Hepatocyte (in vitro differentiated cells): ENCODE results near the gene CARD19. TPM values are rescaled to one million over a fixed set of nuclear protein-coding genes. Genes with fewer than 3 reads are reported as not detected.

Experiments
- DNase-seq: peaks from one replicate; pipeline ENCODE4 v3.0.0-alpha.2; 2016; ENCODE audit warnings: low spot score
- H2AFZ ChIP-seq: fragments of 200-600 bp; sonication (generic); 2 replicates; pipeline ENCODE4 v1.6.0; 2016; ENCODE audit warnings: antibody characterized with exemption, mild to moderate bottlenecking
- H3K27ac ChIP-seq: fragments of 200-600 bp; sonication (generic); 2 replicates; pipeline ENCODE4 v1.5.1; 2016; ENCODE audit warnings: mild to moderate bottlenecking
- H3K27me3 ChIP-seq: fragments of 200-600 bp; sonication (generic); 2 replicates; pipeline ENCODE4 v1.6.1; 2016
- H3K36me3 ChIP-seq: fragments of 200-600 bp; sonication (generic); replicated peaks from 2 replicates; pipeline ENCODE4 v1.5.1; 2016; ENCODE audit warnings: low read depth; ENCODE audit not compliant: insufficient read depth
- H3K4me1 ChIP-seq: fragments of 200-600 bp; sonication (generic); 2 replicates; pipeline ENCODE4 v1.5.1; 2016; ENCODE audit warnings: mild to moderate bottlenecking, moderate library complexity; ENCODE audit not compliant: insufficient read depth
- H3K4me2 ChIP-seq: fragments of 200-600 bp; sonication (generic); 2 replicates; pipeline ENCODE4 v1.6.0; 2016
- H3K4me3 ChIP-seq: fragments of 200-600 bp; sonication (generic); 2 replicates; pipeline ENCODE4 v1.5.1; 2016; ENCODE audit warnings: mild to moderate bottlenecking
- H3K79me2 ChIP-seq: fragments of 200-600 bp; sonication (generic); 2 replicates; pipeline ENCODE4 v1.6.0; 2017; ENCODE audit warnings: mild to moderate bottlenecking
- H3K9me2 ChIP-seq: fragments of 200-600 bp; sonication (generic); replicated peaks from 2 replicates; pipeline ENCODE4 v1.6.0; 2017; ENCODE audit warnings: mild to moderate bottlenecking; ENCODE audit not compliant: insufficient read depth
- H3K9me3 ChIP-seq: fragments of 200-600 bp; sonication (generic); 2 replicates; pipeline ENCODE4 v1.5.1; 2016; ENCODE audit warnings: low read depth, mild to moderate bottlenecking
- H4K20me1 ChIP-seq: fragments of 200-600 bp; sonication (generic); 2 replicates; pipeline ENCODE4 v1.6.0; 2016; ENCODE audit warnings: mild to moderate bottlenecking; ENCODE audit not compliant: insufficient read depth, poor library complexity, severe bottlenecking
- EZH2 ChIP-seq: fragments of 200-600 bp; sonication (generic); IDR thresholded peaks from 2 replicates; pipeline ENCODE4 v1.6.1; 2016; ENCODE audit warnings: antibody characterized with exemption, mild to moderate bottlenecking, borderline replicate concordance
- EZH2phosphoT487 ChIP-seq: fragments of 200-600 bp; sonication (generic); IDR thresholded peaks from one replicate; pipeline ENCODE4 v1.6.1; 2018; ENCODE audit warnings: antibody characterized with exemption, mild to moderate bottlenecking, low read depth, moderate library complexity; ENCODE audit not compliant: unreplicated experiment, severe bottlenecking
- WGBS: methylation state at CpG from one replicate; pipeline ENCODE4 v1.1.6; 2016; ENCODE audit warnings: low lambda C conversion rate; ENCODE audit errors: missing lambda C conversion rate; 5-methylcytosine and 5-hydroxymethylcytosine counted together
- polyA plus RNA-seq: library from polyadenylated mRNA; unstranded; fragments of >200 nt; fragmentation: Nextera tagmentation; extraction: Ambion mirVana; gene quantifications from 2 replicates; pipeline ENCODE4 v1.2.1, GENCODE V29; 2016
- total RNA-seq: library from RNA; depleted of rRNA; stranded (reverse); fragments of >200 nt; gene quantifications from 2 replicates; pipeline ENCODE4 v1.2.3, GENCODE V29; 2014
- TF ChIP-seq, protein P1 (sequence below): fragments of 200-600 bp; sonication (generic); IDR thresholded peaks from 2 replicates; pipeline ENCODE4 v1.5.1; 2016; ENCODE audit warnings: antibody characterized with exemption, mild to moderate bottlenecking; ENCODE audit not compliant: poor library complexity

CARD19 gene
- total and polyA plus RNA-seq, 2 experiments from 2014 or later: 51.3 to 72.1 TPM

DNA sequence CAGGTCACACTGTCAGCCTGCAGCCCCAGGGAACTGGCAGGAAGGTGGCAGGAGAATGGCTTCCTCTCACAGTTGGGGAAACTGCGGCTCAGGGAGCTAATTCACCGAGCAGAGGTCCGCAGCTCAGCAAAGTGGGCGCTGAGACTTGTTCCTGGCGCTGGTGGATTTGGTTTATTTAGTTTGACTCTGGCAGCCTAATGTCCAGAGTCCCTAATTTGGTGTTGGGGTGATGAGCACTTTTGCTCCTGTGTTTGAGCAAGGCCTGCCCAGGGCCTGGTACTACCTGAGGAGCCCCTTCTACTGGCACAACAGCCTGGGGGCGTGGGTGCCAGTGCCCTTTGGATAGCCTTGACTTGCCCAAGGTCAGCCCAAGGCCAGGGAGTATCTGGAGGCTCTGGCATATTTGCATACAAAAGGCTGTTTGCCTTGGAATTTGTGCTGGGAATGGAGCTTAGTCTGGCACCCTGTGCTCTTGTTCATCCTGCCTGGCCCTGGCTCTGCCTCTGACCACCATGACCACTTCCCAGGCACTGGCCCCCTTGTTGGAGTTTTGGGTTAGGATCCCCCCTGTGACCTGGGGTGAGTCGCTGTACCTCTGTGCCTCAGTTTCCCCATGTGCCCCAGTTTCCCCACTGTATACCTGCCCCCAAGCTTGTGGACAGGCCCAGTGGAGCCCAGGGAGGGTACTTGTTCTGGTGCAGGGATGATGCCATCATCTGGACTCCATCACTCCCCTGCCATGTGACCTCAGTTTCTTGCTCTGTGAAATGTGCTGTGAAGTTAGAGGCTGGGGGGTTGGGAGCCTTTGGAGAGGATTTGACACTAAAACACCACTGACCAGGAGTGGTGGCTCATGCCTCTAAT is 36.1 kb upstream of the CARD19 start:
- peak overlapping the region; percentile 94 for H3K4me2 ChIP-seq
- H3K4me3 ChIP-seq: no peak overlapping the region

GRCh38 chr9:93060746-93061259 is 35.2 kb upstream of the CARD19 start:
- Histone ChIP-seq H3K9me3 (no peaks in the 10 kb centered on the region), H3K4me1 (peaks cover 27% of the 10 kb centered on the region), H3K27me3 (no peaks in the 10 kb centered on the region), H3K9me2 (no peaks in the 10 kb centered on the region), H3K27ac (no peak overlapping the region), H3K4me2 (no peak overlapping the region), H3K36me3 (no peaks in the 10 kb centered on the region), H3K79me2 (no peaks in the 10 kb centered on the region), H4K20me1 (no peaks in the 10 kb centered on the region), H3K4me3 (no peak overlapping the region), H2AFZ (no peak overlapping the region)
- 87% methylated on average over 8 of the region's 8 CpGs for WGBS
- TF ChIP-seq EZH2: no peak
- TF ChIP-seq EZH2phosphoT487: no peak
- TF ChIP-seq, protein P1, sequence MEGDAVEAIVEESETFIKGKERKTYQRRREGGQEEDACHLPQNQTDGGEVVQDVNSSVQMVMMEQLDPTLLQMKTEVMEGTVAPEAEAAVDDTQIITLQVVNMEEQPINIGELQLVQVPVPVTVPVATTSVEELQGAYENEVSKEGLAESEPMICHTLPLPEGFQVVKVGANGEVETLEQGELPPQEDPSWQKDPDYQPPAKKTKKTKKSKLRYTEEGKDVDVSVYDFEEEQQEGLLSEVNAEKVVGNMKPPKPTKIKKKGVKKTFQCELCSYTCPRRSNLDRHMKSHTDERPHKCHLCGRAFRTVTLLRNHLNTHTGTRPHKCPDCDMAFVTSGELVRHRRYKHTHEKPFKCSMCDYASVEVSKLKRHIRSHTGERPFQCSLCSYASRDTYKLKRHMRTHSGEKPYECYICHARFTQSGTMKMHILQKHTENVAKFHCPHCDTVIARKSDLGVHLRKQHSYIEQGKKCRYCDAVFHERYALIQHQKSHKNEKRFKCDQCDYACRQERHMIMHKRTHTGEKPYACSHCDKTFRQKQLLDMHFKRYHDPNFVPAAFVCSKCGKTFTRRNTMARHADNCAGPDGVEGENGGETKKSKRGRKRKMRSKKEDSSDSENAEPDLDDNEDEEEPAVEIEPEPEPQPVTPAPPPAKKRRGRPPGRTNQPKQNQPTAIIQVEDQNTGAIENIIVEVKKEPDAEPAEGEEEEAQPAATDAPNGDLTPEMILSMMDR: no peak
- DNase-seq: no peak

More for the DNA sequence above, 36.1 kb upstream of the CARD19 start:
- H3K27ac ChIP-seq: no peak overlapping the region
- H3K36me3 ChIP-seq: no peaks in the 10 kb centered on the region
- 91% methylated on average over 7 of the region's 7 CpGs for WGBS
- TF ChIP-seq EZH2phosphoT487: no peak
- TF ChIP-seq, protein P1: no peak
- no peak for TF ChIP-seq EZH2
- H3K27me3 ChIP-seq: no peaks in the 10 kb centered on the region
- no peaks in the 10 kb centered on the region for H3K9me2 ChIP-seq
- peaks cover 27% of the 10 kb centered on the region for H3K4me1 ChIP-seq
- H3K79me2 ChIP-seq: no peaks in the 10 kb centered on the region
- no peaks in the 10 kb centered on the region for H4K20me1 ChIP-seq
- H3K9me3 ChIP-seq: no peaks in the 10 kb centered on the region
- H2AFZ ChIP-seq: no peak overlapping the region
- DNase-seq: no peak

DNA sequence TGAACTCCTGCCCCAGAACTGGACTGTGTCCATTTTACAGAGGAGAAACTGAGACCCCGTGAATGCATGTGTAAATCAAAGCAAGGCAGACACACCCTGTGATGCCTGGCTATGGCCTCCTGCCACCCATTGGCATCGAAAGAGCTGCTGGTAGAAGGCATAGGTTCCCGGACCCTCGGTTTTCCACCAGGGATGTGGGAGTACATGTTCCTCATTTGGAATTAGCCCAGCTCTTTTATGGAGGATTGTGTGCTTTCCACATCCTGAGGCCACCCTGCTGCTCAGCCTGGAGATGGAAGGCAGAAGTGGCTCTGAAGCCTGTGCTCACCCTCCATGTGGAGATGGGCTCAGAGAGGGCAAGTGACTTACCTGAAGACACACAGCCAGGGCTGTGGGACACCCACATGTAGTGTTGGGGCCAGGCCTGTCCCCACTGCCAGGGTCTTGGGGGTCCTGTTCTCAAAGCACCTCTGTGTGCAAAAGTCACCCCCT is 34.7 kb upstream of the CARD19 start:
- Histone ChIP-seq H3K27me3 (no peaks in the 10 kb centered on the region), H3K9me3 (no peaks in the 10 kb centered on the region), H3K36me3 (no peaks in the 10 kb centered on the region), H3K27ac (peak overlapping the region; percentile 64), H3K9me2 (no peaks in the 10 kb centered on the region), H2AFZ (no peak overlapping the region), H3K4me3 (no peak overlapping the region), H4K20me1 (no peaks in the 10 kb centered on the region), H3K79me2 (no peaks in the 10 kb centered on the region), H3K4me1 (peaks cover 27% of the 10 kb centered on the region), H3K4me2 (no peak overlapping the region)
- WGBS: 95% methylated on average over 4 of the region's 4 CpGs
- TF ChIP-seq, protein P1: no peak
- no peak for DNase-seq
